HG03432 (cell line): Measurements from ENCODE around the gene TMEM123.

ENCODE experiments used
- ATAC-seq: cut with Tn5 transposase; IDR thresholded peaks from one replicate; pipeline ENCODE4 v1.9.1; 2021; ENCODE audit warnings: mild to moderate bottlenecking, moderate library complexity; ENCODE audit not compliant: unreplicated experiment

Gene TMEM123

GRCh38 chr11:102472127-102472526 is 19.6 kb upstream of the TMEM123 start:
- no peak for ATAC-seq

- ATAC-seq, result no peak
Measured at GRCh38 chr11:102471474-102471873, 18.9 kb upstream of the TMEM123 start.

GRCh38 chr11:102470251-102470650 is 17.7 kb upstream of the TMEM123 start:
- ATAC-seq, result no peak

DNA sequence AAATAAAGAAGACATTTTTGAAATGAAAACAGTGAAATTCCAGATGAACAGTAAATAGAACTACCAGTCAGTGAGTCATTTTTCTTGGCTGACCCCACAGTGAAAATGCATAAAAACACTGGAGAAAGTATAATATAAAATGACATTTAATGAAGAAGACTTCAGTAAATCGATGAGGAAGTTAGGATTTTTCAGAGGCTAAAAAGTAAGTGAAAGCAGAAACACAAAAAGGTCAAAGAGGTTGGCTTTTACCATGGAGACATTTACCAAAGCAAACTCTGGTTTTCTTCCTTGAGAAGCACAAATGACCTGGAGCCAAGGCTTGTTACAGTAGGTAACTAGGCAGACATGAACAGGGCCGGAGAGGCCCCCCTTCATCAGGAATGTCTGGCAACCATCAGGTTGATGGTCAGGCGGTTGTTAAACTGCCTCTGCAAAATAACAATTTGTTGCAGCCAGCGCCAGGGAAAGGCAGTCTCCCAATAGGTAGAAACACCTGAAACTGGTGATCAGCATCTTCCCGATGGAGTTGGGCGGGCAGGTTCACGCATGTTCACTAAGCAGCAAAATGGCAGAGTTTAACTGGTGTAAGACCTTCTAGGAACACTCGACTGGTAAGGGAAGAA is 16.7 kb upstream of the TMEM123 start:
- no peak for ATAC-seq

DNA sequence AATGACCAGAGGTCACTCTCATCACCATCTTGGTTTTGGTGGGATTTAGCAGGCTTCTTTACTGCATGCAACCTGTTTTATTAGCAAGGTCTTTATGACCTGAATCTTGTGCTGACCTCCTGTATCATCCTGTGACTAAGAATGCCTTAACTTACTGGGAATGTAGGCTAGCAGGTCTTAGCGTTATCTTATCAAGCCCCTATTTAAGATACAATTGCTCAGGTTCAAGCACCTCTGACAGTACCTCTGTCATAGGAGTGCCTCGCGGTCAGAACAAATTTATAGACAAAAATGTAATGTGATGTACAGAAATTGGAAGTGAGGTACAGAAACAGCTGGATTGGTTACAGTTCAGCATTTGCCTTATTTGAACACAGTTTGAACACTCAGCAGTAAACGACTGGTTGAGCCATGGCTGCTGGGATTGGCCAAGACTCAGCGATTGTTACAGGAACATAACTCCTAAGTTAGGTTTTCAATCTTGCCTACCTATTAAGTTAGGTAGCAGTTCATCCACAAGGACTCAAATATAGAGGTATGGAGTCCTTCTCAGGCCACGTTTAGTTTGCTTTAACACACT is 16.1 kb upstream of the TMEM123 start:
- ATAC-seq, result no peak

- no peak for ATAC-seq
Measured at GRCh38 chr11:102467853-102468580, 15.5 kb upstream of the TMEM123 start.

- no peak for ATAC-seq
Measured at GRCh38 chr11:102467080-102467708, 14.6 kb upstream of the TMEM123 start.

GRCh38 chr11:102465696-102466095 is 13.1 kb upstream of the TMEM123 start:
- no peak for ATAC-seq

DNA sequence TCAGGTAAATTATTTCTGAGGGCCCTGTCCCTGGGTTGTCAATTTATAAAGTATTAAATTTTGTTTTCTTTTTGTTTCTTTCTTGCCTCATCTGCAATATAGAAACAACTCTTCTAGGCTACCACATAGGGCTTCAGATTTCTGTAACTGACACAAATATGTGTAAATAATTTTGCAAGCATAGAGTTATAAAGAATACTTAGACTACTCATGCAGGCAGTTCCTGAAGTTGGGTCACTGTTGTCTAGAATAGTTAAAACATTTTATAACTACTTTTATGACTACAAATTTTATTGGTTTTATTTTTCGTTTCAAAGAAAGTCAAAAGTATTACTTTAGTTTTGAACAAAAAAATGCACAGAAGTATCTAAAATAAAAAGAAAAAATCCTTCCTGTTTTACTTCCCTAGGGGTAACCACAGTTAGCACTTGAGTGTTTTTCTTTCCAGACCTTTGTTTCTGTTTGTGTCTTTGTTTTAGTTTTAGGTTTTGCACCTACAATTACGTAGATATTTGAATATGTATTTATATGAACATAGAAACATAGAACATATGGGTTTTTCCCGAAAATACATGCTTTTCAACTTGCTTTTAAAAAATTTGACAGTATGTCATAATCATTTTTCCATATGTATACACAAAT is 12.4 kb upstream of the TMEM123 start:
- ATAC-seq, result peak; percentile 72

GRCh38 chr11:102464037-102464436 is 11.5 kb upstream of the TMEM123 start:
- no peak for ATAC-seq

GRCh38 chr11:102462610-102463009 is 10.0 kb upstream of the TMEM123 start:
- no peak for ATAC-seq

DNA sequence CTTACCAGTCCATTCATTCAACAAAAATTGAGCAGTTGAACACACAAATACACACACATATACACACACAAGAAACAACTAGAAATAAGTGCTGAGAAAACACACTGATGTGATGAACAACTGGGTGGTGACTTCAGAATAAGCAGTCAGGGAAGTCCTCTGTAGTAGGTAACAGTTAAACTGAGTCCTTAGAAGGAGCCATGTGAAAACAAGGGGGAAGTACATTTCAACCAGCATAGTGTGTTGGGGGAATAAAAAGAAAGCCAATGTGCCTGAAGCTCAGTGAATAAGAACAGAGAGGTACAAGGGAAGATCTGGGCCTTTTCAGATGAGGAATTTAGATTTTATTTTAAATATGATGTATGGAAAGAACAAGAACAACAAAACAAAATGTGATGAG is 6.8 kb upstream of the TMEM123 start:
- ATAC-seq, result peak; percentile 43

- no peak for ATAC-seq
Measured at GRCh38 chr11:102458548-102458947, 6.0 kb upstream of the TMEM123 start.

- ATAC-seq, result no peak
Measured at GRCh38 chr11:102457865-102458264, 5.3 kb upstream of the TMEM123 start.

DNA sequence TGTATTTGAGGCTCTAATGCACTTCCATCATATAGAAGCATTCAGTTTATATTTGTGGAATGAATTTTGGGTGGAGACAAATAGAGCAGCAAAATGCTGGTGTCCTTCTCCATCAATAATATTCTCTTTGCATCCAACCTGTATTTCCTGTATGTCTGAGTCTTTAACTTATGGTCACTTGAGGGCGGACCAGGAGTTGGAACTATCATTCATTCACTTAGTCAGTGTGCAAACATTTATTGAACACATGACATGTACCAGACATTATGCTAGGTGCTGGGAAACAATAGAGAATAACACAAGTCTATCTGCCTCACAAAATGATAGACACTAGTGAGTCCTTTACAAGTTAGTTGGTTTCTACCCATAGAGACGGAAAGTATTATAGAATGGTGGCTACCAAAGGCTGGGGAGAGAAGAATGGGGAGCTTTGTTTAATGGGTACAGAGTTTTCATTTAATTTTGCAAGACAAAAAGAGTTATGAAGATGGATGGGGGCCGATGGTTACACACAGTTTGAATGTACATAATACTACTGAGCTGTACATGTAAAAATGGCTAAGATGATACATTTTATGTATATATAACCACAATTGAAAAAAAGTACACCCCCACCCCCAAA is 4.6 kb upstream of the TMEM123 start:
- ATAC-seq, result no peak

DNA sequence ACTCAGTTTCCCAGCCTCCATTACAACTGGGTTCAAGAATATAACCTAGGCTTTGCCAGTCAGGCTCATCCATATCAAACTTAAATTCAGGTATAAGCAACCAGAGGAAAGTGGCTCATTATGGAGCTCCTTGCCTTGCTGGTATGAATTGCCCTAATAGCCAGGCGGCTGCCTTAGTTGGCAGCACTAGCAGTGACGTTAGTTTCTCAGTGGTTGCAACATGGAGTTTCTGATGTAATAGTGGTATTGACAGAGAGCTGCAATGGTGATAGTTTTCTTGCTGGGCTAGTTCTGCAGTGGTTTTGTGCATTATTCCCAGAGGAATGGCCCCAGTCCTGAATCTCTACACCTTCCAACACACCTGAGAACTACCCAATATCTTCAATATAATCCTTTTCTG is 3.8 kb upstream of the TMEM123 start:
- no peak for ATAC-seq

- ATAC-seq, result no peak
Measured at GRCh38 chr11:102453921-102454320, 1.4 kb upstream of the TMEM123 start.

DNA sequence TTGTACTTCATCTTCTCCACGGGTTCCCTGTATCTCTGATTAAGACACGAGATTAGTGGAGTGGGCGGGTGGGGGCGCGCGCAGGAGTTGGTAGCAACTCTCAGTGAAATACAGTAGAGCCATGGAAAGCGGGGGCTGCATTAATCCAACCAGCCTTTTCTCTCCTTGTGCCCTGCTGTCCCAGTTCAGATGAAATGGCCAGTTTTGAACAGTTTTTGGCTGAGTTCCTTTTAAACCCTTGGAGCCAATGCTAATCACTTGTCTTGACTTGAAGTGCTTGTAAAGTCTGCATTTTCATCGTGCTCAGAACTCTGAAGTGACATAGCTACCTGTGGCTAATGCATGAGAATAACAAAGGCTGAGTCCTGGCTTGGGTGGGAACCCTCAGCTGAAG is 734 bp upstream of the TMEM123 start:
- ATAC-seq, result no peak

GRCh38 chr11:102451681-102452460 is 694 bp downstream of the TMEM123 start:
- peak; percentile 68 for ATAC-seq

DNA sequence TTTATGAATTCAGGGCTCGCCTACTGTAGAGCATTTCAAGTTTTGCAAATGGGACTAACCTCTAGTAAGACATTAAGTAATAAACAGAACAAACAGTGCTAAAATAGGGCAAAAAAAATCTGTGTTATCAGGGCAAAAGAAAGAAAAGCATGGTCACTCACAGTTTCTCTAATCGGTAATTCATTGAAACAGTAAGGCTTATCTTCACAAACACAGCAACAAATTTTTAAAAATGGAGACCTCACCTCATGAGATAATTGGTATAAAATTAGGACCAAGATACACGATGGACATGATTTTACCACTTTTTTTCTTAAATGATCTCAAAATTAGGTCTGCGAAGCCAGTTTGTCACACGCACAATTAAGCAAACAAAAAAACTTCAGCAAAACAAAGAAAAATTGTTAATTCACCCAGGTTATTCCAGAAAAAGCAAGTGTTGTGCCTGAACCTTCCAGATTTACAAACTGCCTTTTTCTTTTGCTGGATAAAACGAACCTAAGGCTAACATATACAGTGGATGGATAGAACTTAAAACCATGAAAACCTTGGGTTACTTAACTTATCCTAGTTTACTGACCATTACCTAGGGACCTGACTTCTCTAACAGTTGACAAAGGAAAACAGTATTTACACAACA is 1.4 kb downstream of the TMEM123 start:
- no peak for ATAC-seq
